ENCODE results near the gene STARD4.

- TF ChIP-seq SMC3 (IDR thresholded peaks at IDR 0.05; ENCODE audit: low read depth, low read length) = no peak
- TF ChIP-seq CTCF (IDR thresholded peaks at IDR 0.05) = no peak
- TF ChIP-seq MAX (IDR thresholded peaks at IDR 0.05; ENCODE audit: low read depth) = no peak
- TF ChIP-seq EP300 (IDR thresholded peaks at IDR 0.05; ENCODE audit: borderline replicate concordance in 1 of 2, low read depth in 1 of 2, low read length in 1 of 2) = no peak
- TF ChIP-seq RFX5 (IDR thresholded peaks at IDR 0.05; ENCODE audit: low read length) = no peak
- TF ChIP-seq POLR2AphosphoS5 (IDR thresholded peaks at IDR 0.05; ENCODE audit: low read depth, low read length) = no peak
- TF ChIP-seq EZH2phosphoT487 (IDR thresholded peaks at IDR 0.05; ENCODE audit: borderline replicate concordance, low read depth) = no peak
- no peak for TF ChIP-seq REST (IDR thresholded peaks at IDR 0.05; ENCODE audit: low read depth, low read length)
These were observed 15.7 kb upstream of the STARD4 start for GRCh38 chr5:111528056-111528455.

All from SK-N-SH (cell line).